B cell (primary cell): ENCODE results near the gene IGHMBP2. TPM values are rescaled to one million over a fixed set of nuclear protein-coding genes. Genes with fewer than 3 reads are reported as not detected.

Source experiments
- ATAC-seq: fragments of 200-7000 bp; cut with Tn5 transposase; one replicate; pipeline ENCODE4 v1.10.0; 2021; ENCODE audit warnings: low read depth, mild to moderate bottlenecking, moderate number of reproducible peaks, moderate library complexity
- CTCF ChIA-PET: fragments of 350-600 bp; sonication (Branson Sonifier 250); formaldehyde crosslinking; loops from one replicate; lab custom pipeline; 2021; ENCODE audit warnings: antibody characterized with exemption, inconsistent platforms; lab: Charles Lee
- POLR2A ChIA-PET: fragments of 350-600 bp; sonication (Branson Sonifier 250); formaldehyde crosslinking; loops from one replicate; lab custom pipeline; 2021; ENCODE audit warnings: antibody characterized with exemption; lab: Charles Lee
- DNase-seq: peaks from one replicate; pipeline ENCODE4 v3.0.0; 2013
- H2AFZ ChIP-seq: 2 replicates; pipeline ENCODE4 v1.6.1; 2012; ENCODE audit warnings: mild to moderate bottlenecking, low read depth, low read length; ENCODE audit not compliant: insufficient read depth, poor library complexity, severe bottlenecking
- H3K27ac ChIP-seq, 2 donors: 1 replicate in 1 of 2; 2 replicates in 1 of 2; pipeline ENCODE4 v1.5.1; 2012 to 2013; ENCODE audit warnings: low read length in 2 of 2, mild to moderate bottlenecking in 2 of 2, moderate library complexity in 1 of 2
- H3K27me3 ChIP-seq, 4 experiments: fragments of 200-600 bp in 1 of 4; sonication (generic) in 1 of 4; replicated peaks in 1 of 4; 1 replicate in 2 of 4; 2 replicates in 2 of 4; pipeline versions ENCODE4 v1.6.1 to v1.7.0; 2013 to 2016; ENCODE audit warnings: low read length in 3 of 4, mild to moderate bottlenecking in 2 of 4, mixed read lengths in 1 of 4, moderate library complexity in 1 of 4; ENCODE audit not compliant: insufficient read depth in 4 of 4, control insufficient read depth in 3 of 4; ENCODE audit errors: control extremely low read depth in 1 of 4
- H3K36me3 ChIP-seq, 2 experiments: replicated peaks in 1 of 2; 1 replicate in 1 of 2; 2 replicates in 1 of 2; pipeline versions ENCODE4 v1.6.1 to v1.7.1; 2013; ENCODE audit warnings: low read length in 1 of 2; ENCODE audit not compliant: insufficient read depth in 2 of 2, control insufficient read depth in 1 of 2; ENCODE audit errors: control extremely low read depth in 1 of 2, extremely low read depth in 1 of 2
- H3K4me1 ChIP-seq, 2 donors: fragments of 200-600 bp in 1 of 2; sonication (generic) in 1 of 2; 1 replicate in 1 of 2; 2 replicates in 1 of 2; pipeline versions ENCODE4 v1.5.1 to v1.6.1; 2013 to 2017; ENCODE audit warnings: low read length in 2 of 2; ENCODE audit not compliant: control insufficient read depth in 2 of 2, insufficient read depth in 2 of 2
- H3K4me2 ChIP-seq: replicated peaks from 2 replicates; pipeline ENCODE3; 2012; ENCODE audit warnings: mild to moderate bottlenecking, low read depth, low read length; ENCODE audit not compliant: poor library complexity, severe bottlenecking
- H3K4me3 ChIP-seq, 5 experiments: fragments of 200-600 bp in 1 of 5; sonication (generic) in 1 of 5; 1 replicate in 3 of 5; 2 replicates in 2 of 5; pipeline versions ENCODE4 v1.5.1 to v1.7.0; 2011 to 2016; ENCODE audit warnings: low read length in 4 of 5, mild to moderate bottlenecking in 4 of 5, low read depth in 2 of 5, control low read depth in 1 of 5, moderate library complexity in 1 of 5; ENCODE audit not compliant: insufficient read depth in 1 of 5; ENCODE audit errors: control extremely low read depth in 1 of 5, extremely low read depth in 1 of 5
- H3K79me2 ChIP-seq: fragments of 200-600 bp; sonication (generic); one replicate; pipeline ENCODE4 v1.6.0; 2016; ENCODE audit warnings: low read length; ENCODE audit not compliant: control insufficient read depth, insufficient read depth
- H3K9ac ChIP-seq: fragments of 200-600 bp; sonication (generic); 2 replicates; pipeline ENCODE4 v1.6.1; 2017; ENCODE audit warnings: mild to moderate bottlenecking, low read length, moderate library complexity
- H3K9me3 ChIP-seq, 3 donors: one replicate each; pipeline versions ENCODE4 v1.6.1 to v1.7.1; 2013; ENCODE audit warnings: low read length in 2 of 3; ENCODE audit not compliant: control insufficient read depth in 2 of 3, insufficient read depth in 1 of 3; ENCODE audit errors: control extremely low read depth in 1 of 3
- H4K20me1 ChIP-seq: 2 replicates; pipeline ENCODE4 v1.6.0; 2012; ENCODE audit warnings: mild to moderate bottlenecking, low read length; ENCODE audit not compliant: insufficient read depth, control insufficient read depth, poor library complexity, severe bottlenecking
- H3K27ac Mint-ChIP-seq: one replicate; pipeline ENCODE4 v1.8.0; 2021; ENCODE audit warnings: mixed read lengths
- H3K27me3 Mint-ChIP-seq: one replicate; pipeline ENCODE4 v1.8.0; 2021; ENCODE audit warnings: mixed read lengths
- H3K4me1 Mint-ChIP-seq: one replicate; pipeline ENCODE4 v1.8.0; 2021; ENCODE audit warnings: mixed read lengths
- H3K4me3 Mint-ChIP-seq: one replicate; pipeline ENCODE4 v1.8.0; 2021; ENCODE audit warnings: mixed read lengths
- H3K9me3 Mint-ChIP-seq: one replicate; pipeline ENCODE4 v1.8.0; 2022; ENCODE audit warnings: mixed read lengths; ENCODE audit not compliant: insufficient read depth
- EZH2 ChIP-seq: IDR thresholded peaks from 2 replicates; pipeline ENCODE4 v1.6.1; 2012; ENCODE audit warnings: borderline replicate concordance, low read depth, mild to moderate bottlenecking, moderate library complexity, low read length; ENCODE audit not compliant: insufficient read depth, poor library complexity, severe bottlenecking
- WGBS: methylation state at CpG from one replicate; pipeline ENCODE4 v1.1.5; 2013; ENCODE audit warnings: missing lambda C conversion rate; ENCODE audit not compliant: insufficient coverage; 5-methylcytosine and 5-hydroxymethylcytosine counted together
- intact Hi-C: fragments of 100-400 bp; cut with micrococcal nuclease; formaldehyde crosslinking; loops from one replicate; pipeline ENCODE4 v1.10.0; 2022
- polyA plus RNA-seq: library from polyadenylated mRNA; depleted of rRNA; stranded (reverse); fragments of >200 nt; gene quantifications from 2 replicates; pipeline ENCODE4 v1.2.3, GENCODE V29; 2012
- total RNA-seq, 2 donors: library from RNA; stranded (reverse); fragments of 120-200 nt in 1 of 2; gene quantifications; 1 replicate in 1 of 2; 2 replicates in 1 of 2; pipeline versions ENCODE4 v1.2.3 to v1.2.4, GENCODE V29; 2013 to 2022
- TF ChIP-seq, protein P1 (sequence below): fragments of 200-600 bp; IDR thresholded peaks from one replicate; pipeline ENCODE4 v1.8.0; 2022; ENCODE audit warnings: antibody characterized with exemption, mild to moderate bottlenecking

The IGHMBP2 gene
- total and polyA plus RNA-seq, 2 donors (not counting 1 experiment from before 2014, with no cell fraction given) = 41.4 to 42.9 TPM

DNA sequence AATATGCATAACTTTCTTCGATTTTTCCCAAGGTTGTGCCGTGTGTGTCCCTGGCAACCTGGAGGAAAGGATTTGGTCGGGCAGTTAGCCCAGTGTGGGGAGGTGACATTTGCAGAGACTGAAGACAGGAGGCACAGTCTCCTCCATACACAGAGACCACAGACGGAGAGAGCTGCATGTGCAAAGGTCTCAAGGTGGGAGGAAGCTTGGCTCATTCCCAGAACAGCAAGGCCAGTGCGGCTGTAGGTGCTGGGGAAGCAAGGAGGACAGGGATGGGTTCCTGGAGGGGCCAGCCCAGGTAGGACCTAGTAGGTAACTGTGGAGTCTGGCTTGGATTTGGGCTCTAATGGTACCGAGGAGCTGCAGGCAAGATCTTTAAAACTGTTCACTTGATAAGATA, 41.3 kb upstream of the IGHMBP2 start:
- peaks cover 0 to 9% (median 7%) of the 10 kb centered on the region in 3 donors for H3K9me3 ChIP-seq
- H3K27me3 ChIP-seq = peaks cover 0 to 3% (median 0%) of the 10 kb centered on the region in 4 experiments
- POLR2A ChIA-PET = no interaction called here
- CTCF ChIA-PET = no interaction called here
- H3K4me1 Mint-ChIP-seq = no peaks in the 10 kb centered on the region
- H3K9ac ChIP-seq = no peak overlapping the region
- H3K4me2 ChIP-seq = no peak overlapping the region
- no peaks in the 10 kb centered on the region for H3K4me1 ChIP-seq
- no peak overlapping the region for H3K4me3 ChIP-seq
- intact Hi-C loops = no loop called here
- TF ChIP-seq, protein P1, sequence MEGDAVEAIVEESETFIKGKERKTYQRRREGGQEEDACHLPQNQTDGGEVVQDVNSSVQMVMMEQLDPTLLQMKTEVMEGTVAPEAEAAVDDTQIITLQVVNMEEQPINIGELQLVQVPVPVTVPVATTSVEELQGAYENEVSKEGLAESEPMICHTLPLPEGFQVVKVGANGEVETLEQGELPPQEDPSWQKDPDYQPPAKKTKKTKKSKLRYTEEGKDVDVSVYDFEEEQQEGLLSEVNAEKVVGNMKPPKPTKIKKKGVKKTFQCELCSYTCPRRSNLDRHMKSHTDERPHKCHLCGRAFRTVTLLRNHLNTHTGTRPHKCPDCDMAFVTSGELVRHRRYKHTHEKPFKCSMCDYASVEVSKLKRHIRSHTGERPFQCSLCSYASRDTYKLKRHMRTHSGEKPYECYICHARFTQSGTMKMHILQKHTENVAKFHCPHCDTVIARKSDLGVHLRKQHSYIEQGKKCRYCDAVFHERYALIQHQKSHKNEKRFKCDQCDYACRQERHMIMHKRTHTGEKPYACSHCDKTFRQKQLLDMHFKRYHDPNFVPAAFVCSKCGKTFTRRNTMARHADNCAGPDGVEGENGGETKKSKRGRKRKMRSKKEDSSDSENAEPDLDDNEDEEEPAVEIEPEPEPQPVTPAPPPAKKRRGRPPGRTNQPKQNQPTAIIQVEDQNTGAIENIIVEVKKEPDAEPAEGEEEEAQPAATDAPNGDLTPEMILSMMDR = no peak
- no peak for TF ChIP-seq EZH2
- no peaks in the 10 kb centered on the region for H3K9me3 Mint-ChIP-seq
- H3K36me3 ChIP-seq = no peaks in the 10 kb centered on the region
- no peak for ATAC-seq
- no peaks in the 10 kb centered on the region for H3K79me2 ChIP-seq
- WGBS = 92% methylated on average over 5 of the region's 6 CpGs
- no peak for DNase-seq
- no peak overlapping the region for H3K27ac ChIP-seq
- H3K27ac Mint-ChIP-seq = no peak overlapping the region
- H2AFZ ChIP-seq = no peak overlapping the region
- no peak overlapping the region for H3K4me3 Mint-ChIP-seq
- H3K27me3 Mint-ChIP-seq = peaks cover 3% of the 10 kb centered on the region
- no peaks in the 10 kb centered on the region for H4K20me1 ChIP-seq

DNA sequence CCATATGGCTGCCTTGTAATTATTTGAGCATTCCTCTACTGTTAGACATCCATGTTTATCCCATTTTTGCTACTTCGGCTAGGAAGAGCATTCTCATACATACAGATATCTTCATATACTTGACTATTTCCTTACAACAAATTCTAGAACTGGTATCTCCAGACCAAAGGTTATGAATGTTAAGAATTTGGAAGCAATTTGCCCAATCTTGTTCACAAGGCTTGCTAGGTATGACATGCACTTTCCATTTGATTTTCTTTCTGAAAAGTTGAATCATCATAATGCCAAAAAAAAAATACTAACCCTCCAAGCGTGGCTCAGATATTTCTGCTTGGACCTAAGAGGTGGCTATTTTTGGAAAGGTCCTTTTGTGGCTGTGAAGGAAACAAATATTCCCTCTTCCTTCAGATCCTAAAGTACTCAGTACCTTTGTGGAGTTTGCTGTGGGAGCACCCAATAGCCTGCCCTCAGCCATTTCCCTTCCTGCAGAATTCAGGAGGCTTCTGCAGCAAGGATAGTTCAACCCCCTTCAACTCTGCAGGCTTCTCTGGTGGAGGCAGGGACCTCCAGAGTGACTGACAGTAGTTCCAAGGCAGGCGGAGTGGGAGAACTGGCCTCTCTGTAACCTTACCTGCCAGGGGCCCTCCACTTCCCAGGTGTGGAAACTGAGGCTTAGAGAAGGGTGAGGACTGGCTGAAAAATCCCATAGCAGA, 40.0 kb upstream of the IGHMBP2 start:
- H3K27me3 ChIP-seq = peaks cover 0 to 3% (median 0%) of the 10 kb centered on the region in 4 experiments
- H4K20me1 ChIP-seq = no peaks in the 10 kb centered on the region
- H3K79me2 ChIP-seq = no peaks in the 10 kb centered on the region
- no peak overlapping the region for H3K4me2 ChIP-seq
- H3K9ac ChIP-seq = no peak overlapping the region
- no peak overlapping the region for H3K27ac ChIP-seq
- no peaks in the 10 kb centered on the region for H3K4me1 ChIP-seq
- no peak overlapping the region for H3K4me3 Mint-ChIP-seq
- no peak overlapping the region for H3K27ac Mint-ChIP-seq
- peaks cover 3% of the 10 kb centered on the region for H3K27me3 Mint-ChIP-seq
- H3K36me3 ChIP-seq = no peaks in the 10 kb centered on the region
- no peak for ATAC-seq
- TF ChIP-seq, protein P1 = no peak
- no peak for TF ChIP-seq EZH2
- H3K4me1 Mint-ChIP-seq = no peaks in the 10 kb centered on the region
- no peak for DNase-seq
- intact Hi-C loops = no loop called here
- H3K4me3 ChIP-seq = no peak overlapping the region
- H3K9me3 ChIP-seq = peaks cover 0 to 9% (median 7%) of the 10 kb centered on the region in 3 donors
- H2AFZ ChIP-seq = no peak overlapping the region
- WGBS = no CpG with 5 or more reads among the region's 3 CpGs
- no peaks in the 10 kb centered on the region for H3K9me3 Mint-ChIP-seq
- CTCF ChIA-PET = interaction anchor here (0.9 kb wide), 1 partner anchor 100 kb away, joined by 3 read pairs; no protein-coding TSS in a partner anchor
- POLR2A ChIA-PET = no interaction called here
